Esophagus muscularis mucosa (tissue), 3 donors: ENCODE results near the gene SETBP1.

Experiments used
- CTCF ChIP-seq, 3 experiments: fragments of 200-600 bp in 2 of 3; fragments of 450-650 bp in 1 of 3; sonication (generic) in 2 of 3; IDR thresholded peaks; one replicate each; pipeline ENCODE4 v1.5.1; 2017 to 2019; ENCODE audit warnings: antibody characterized with exemption in 3 of 3, mild to moderate bottlenecking in 2 of 3, moderate library complexity in 1 of 3
- POLR2AphosphoS5 ChIP-seq, 2 donors: sonication (generic); formaldehyde crosslinking; IDR thresholded peaks; one replicate each; pipeline ENCODE4 v1.6.1; 2017; ENCODE audit warnings: antibody characterized with exemption in 2 of 2

- no peak for TF ChIP-seq CTCF (IDR thresholded peaks at IDR 0.05)
- no peak for TF ChIP-seq POLR2AphosphoS5 (IDR thresholded peaks at IDR 0.05)
Measured at GRCh38 chr18:44748582-44748981, 67.9 kb downstream of the SETBP1 start.
